ENCODE measurements around the gene MMP11. TPM values are rescaled to one million over a fixed set of nuclear protein-coding genes. Genes with fewer than 3 reads are reported as not detected.

Gene MMP11
- total and polyA plus RNA-seq, 2 of the 13 experiments (the other 11 are each of a cell fraction or from before 2014, with no cell fraction given): 8.9 to 28.6 TPM

- TF ChIP-seq, protein P1, sequence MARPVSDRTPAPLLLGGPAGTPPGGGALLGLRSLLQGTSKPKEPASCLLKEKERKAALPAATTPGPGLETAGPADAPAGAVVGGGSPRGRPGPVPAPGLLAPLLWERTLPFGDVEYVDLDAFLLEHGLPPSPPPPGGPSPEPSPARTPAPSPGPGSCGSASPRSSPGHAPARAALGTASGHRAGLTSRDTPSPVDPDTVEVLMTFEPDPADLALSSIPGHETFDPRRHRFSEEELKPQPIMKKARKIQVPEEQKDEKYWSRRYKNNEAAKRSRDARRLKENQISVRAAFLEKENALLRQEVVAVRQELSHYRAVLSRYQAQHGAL (CRISPR knock-in tag; IDR thresholded peaks at IDR 0.05; ENCODE audit: not compliant biosample characterization): no peak
- TF ChIP-seq BORCS8-MEF2B (CRISPR knock-in tag; IDR thresholded peaks at IDR 0.05) (no peak; the same call in none of the 2 replicates), SMARCC2 (IDR thresholded peaks at IDR 0.05) (no peak), BCL6 (CRISPR knock-in tag; IDR thresholded peaks at IDR 0.05) (peak; percentile 93), KDM1A (CRISPR knock-in tag; IDR thresholded peaks at IDR 0.05) (0 out of 2 replicates have a peak, but pooled peaks have one; percentile 39), SMYD3 (CRISPR knock-in tag; IDR thresholded peaks at IDR 0.05) (0 out of 2 replicates have a peak, but pooled peaks have one; percentile 72), ZNF432 (CRISPR knock-in tag; IDR thresholded peaks at IDR 0.05; ENCODE audit: borderline replicate concordance) (no peak), MIXL1 (CRISPR knock-in tag; IDR thresholded peaks at IDR 0.05) (no peak), NKX3-1 (CRISPR knock-in tag; IDR thresholded peaks at IDR 0.05) (no peak), ZNF513 (CRISPR knock-in tag; conservative IDR thresholded peaks at IDR 0.05) (no peak), ZNF337 (CRISPR knock-in tag; IDR thresholded peaks at IDR 0.05; ENCODE audit: borderline replicate concordance, low read depth) (no peak), ZNF766 (CRISPR knock-in tag; IDR thresholded peaks at IDR 0.05; ENCODE audit: borderline replicate concordance) (no peak), ZNF710 (CRISPR knock-in tag; IDR thresholded peaks at IDR 0.05; ENCODE audit: borderline replicate concordance) (no peak), DMAP1 (CRISPR knock-in tag; IDR thresholded peaks at IDR 0.05) (peak; percentile 52; the same call in 1 of the 2 replicates), SP140L (CRISPR knock-in tag; IDR thresholded peaks at IDR 0.05; ENCODE audit: borderline replicate concordance) (no peak), PLRG1 (conservative IDR thresholded peaks at IDR 0.05) (no peak), ZNF607 (CRISPR knock-in tag; IDR thresholded peaks at IDR 0.05; ENCODE audit: borderline replicate concordance) (no peak; the same call in 1 of the 2 replicates), HNRNPUL1 (IDR thresholded peaks at IDR 0.05; ENCODE audit: low read depth, low read length) (no peak), FOXP4 (CRISPR knock-in tag; IDR thresholded peaks at IDR 0.05) (peak; percentile 89)
- TF ChIP-seq, protein P2, sequence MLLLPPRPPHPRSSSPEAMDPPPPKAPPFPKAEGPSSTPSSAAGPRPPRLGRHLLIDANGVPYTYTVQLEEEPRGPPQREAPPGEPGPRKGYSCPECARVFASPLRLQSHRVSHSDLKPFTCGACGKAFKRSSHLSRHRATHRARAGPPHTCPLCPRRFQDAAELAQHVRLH (CRISPR knock-in tag; IDR thresholded peaks at IDR 0.05; ENCODE audit: borderline replicate concordance, low read depth): peak; percentile 60; the same call in 1 of the 2 replicates
- TF ChIP-seq, protein P3, sequence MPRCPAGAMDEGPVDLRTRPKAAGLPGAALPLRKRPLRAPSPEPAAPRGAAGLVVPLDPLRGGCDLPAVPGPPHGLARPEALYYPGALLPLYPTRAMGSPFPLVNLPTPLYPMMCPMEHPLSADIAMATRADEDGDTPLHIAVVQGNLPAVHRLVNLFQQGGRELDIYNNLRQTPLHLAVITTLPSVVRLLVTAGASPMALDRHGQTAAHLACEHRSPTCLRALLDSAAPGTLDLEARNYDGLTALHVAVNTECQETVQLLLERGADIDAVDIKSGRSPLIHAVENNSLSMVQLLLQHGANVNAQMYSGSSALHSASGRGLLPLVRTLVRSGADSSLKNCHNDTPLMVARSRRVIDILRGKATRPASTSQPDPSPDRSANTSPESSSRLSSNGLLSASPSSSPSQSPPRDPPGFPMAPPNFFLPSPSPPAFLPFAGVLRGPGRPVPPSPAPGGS (CRISPR knock-in tag; IDR thresholded peaks at IDR 0.05): no peak
Measured at GRCh38 chr22:23774114-23774921, 1.7 kb downstream of the MMP11 start (continued).
